Hippocampal formation (tissue), 2 donors: ENCODE results near the gene CAMSAP1.

Source experiments
- DNase-seq, 2 donors: peaks; one replicate each; lab custom pipeline; 2025; lab: John Stamatoyannopoulos, UW

Gene CAMSAP1

DNA sequence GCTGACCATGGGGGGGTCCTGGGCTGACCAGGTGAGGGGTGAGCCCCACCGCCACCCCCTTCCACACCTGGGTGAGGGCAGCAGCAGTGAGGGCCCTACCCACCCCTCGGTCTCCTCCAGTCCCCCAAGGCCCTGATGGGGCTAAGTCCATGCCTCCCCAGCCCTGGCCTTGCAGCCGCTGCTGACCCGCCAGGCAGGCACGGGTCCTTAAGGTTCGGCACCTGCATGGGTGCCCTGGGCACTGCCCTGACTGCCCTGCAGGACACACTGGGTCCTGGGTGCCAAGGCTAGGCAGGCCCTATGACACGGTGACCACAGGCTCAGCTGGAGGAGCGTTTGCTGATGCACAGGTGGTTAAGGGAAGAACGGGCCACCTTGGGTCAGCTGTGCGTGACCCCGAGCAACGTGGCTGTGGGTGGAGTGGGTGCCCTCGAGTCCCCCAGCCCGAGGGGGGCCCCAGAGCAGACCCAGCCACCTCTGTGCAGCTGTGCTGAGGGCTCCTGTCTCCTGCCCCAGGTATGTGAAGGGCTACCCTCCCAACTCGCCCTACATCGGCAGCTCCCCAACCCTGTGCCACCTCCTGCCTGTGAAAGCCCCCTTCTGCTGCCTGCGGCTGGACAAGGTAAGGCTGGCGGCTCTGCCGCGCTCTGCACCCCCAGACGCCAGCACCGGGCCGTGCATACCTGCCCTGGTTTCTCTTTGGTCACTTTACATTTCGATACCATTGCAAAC, 132.4 kb downstream of the CAMSAP1 start:
- DNase-seq = no peak

DNA sequence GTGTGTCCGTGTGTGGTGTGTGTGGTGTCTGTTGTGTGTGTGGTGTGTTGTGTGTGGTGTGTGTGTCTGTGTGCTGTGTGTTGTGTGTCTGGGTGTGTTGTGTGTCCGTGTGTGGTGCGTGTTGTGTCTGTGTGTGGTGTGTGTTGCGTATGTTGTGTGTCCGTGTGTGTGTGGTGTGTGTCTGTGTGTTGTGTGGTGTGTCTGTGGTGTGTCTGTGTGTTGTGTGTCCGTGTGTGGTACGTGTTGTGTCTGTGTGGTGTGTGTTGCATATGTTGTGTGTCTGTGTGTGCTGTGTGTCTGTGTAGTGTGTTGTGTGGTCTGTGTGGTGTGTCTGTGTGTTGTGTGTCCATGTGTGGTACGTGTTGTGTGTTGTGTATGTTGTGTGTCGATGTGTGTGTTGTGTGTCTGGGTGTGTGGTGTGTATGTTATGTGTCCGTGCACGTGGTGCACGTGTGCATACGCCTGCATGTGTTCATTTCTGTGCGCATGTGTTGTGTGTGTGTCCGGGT, 133.1 kb downstream of the CAMSAP1 start:
- no peak for DNase-seq

DNA sequence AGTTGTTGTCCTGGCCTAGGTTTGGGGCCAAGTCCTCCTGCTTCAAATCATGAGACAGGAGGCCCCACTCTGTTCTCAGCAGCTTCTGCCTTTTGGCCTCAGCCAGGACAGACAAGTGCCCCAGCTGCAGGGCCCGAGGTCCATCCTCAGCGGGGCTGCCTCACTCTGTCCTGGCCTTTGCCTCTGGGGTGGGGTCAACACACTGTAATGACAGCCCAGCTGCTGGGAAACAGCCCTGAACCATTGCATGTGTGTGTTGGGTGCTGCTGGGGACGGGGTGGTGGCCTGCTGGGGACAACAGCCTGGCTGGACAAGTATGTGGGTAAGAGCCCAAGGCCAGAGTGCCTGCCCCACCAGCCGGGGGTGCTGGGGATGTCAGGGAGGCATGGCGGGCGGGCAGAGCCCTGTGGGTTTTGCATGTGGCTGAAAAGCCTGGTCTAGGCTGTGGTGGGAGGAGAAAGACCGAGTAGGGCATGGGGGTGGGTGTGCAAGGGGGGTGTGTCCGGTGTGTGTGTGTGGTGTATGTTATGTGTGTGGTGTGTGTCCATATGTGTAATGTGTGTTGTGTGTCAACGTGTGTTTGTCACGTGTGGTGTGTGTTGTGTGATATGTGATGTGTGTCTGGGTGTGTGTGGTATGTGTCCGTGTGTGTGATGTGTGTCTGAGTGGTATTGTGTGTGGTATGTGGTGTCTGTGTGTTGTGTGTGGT, 133.7 kb downstream of the CAMSAP1 start:
- DNase-seq = no peak

DNA sequence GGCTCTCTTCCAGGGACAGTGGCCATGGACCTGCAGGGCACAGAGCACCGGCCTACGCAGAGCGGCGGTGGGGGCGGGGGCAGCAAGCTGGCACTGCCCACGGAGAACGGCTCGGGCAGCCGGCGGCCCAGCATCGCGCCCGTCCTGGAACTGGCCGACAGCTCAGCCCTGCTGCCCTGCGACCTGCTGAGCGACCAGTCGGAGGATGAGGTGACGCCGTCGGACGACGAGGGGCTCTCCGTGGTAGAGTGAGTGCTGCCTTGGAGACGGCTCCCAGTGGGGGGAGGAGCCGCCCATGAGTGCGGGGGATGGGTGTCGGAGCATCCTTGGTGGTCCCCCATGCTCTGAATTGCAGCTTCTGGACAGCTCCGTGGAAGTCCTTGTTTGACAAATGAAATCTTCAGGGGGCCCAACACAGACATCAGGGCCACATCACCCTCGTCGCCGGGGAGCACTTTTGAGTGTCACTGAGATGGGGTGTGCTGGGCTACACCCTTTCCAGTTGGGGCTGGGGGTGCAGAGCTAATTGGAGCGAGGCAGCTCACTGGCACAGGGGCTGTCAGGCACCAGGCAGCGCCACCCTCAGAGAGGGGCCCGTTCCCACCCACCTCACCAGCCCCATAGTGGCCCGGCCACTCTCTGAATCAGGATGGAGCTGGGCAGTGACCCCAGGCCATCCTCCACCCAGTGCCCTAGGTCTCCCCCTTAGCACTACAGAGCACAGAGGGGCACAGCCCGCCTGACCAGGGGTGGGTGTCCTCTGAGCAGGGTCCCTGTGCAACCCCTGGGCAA, 134.4 kb downstream of the CAMSAP1 start:
- DNase-seq = no peak

DNA sequence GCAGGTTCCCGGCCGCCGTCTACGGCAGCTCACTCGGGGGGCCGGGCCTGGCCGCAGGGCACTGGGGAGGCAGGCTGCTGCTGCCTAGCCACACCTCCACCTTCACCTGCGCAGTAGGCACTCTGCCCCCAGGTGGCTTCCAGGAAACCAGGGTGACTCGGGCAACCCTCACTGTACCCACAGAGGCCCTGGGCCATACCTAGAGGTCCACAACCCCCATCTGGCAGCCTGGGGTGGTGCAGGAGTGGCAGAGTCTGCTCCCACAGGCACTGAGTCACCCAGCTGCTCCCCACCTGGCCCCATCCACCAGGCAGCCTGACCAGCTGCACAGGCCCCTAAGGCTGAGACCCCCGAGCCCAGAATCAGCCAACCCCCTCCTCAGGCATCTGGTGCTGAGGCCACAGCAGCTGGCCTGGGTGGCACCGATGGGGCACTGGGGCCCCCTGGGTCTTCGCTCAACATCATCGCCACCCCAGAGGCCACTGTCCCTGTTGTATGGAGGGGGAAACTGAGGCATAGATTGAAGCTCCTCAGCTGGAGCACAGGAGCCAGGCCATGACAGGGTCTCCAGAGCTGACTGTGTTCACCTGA, 135.2 kb downstream of the CAMSAP1 start:
- DNase-seq = no peak

DNA sequence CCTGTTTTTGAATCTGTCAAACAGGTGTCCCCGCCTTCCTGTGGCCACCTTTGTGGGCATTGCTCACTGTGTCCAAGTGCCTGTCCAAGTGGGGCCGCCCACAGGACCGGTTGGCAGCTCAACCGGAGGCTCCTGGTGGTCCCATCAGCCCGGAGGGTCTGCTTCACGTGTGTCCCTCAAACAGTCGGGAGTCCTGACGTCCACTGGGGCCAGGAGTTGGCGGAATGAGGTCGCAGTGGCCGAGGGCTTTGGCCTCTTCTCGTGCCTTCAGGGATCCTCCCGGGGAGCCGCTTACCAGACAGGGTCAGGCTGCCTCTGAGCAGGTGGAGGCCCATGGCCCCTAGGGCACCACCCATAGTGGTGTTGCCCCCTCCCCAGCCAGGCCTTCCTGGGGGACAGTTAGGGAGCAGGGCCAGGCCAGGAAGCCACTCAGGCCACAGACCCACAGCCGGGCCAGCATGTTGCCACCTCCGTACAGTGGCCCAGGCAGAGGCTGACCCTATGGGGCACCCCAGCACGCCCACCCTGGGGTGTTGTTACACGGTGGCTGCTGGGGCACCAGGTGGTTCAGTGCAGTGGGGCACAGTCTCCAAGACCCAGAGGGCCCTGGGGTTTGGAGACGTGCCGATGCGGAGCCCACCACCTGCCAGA, 135.8 kb downstream of the CAMSAP1 start:
- DNase-seq = no peak

DNA sequence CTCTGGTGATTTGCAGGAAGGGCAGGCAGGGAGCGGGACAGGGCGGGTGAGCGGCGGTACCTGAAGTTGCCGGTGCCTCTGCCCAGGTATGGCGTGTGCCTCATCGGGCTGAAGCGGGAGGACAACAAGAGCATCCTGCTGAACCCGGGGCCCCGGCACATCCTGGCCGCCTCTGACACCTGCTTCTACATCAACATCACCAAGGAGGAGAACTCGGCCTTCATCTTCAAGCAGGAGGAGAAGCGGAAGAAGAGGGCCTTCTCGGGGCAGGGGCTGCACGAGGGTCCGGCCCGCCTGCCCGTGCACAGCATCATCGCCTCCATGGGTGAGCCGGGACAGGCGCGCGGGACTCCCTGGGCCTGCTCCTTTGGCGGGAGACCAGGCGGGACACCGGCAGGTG, 136.6 kb downstream of the CAMSAP1 start:
- no peak for DNase-seq

DNA sequence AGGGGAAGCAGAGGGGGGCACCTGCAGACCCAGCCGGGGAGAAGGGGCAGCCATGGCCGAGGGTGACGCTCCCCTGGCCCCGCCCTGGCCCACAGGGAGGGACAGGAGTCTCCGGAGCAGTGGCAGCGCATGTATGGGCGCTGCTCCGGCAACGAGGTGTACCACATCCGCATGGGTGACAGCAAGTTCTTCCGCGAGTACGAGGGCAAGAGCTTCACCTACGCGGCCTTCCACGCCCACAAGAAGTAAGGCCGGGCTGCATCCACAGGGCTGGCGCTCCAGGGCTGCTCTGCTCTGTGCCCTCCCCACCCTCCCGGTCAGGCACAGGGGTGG, 137.2 kb downstream of the CAMSAP1 start:
- no peak for DNase-seq

DNA sequence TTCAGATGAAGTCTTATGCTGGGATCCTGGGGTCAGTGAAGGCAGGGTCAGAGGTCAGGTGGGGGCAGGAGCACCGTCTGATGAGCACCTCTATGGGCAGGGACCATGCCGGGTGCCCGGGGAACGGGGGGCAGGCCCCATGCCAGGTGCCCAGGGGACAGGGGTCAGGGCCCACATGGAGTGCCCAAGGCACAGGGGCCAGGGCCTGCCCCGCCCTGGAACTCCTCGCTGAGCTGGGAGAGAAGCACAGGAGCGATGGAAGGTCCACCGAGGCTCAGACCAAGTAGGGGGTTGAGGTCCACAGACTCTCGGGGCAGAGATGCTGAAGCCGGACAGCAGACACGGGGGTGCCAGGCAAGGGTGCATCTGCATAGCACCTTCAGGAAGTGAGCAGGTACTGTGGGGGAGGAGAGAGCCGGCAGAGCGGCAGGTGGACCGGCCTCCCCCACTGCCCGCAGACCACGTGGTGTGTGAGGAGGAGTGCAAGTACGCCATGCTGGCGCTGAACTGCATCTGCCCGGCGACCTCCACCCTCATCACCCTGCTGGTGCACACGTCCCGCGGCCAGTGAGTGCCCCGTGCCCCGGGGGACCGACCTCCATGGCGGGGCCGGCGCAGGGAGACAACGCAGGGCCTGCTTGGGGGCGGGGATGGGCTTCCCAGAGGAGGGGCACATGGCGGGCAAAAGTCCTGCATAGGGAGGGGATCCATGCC, 137.7 kb downstream of the CAMSAP1 start:
- DNase-seq = no peak

DNA sequence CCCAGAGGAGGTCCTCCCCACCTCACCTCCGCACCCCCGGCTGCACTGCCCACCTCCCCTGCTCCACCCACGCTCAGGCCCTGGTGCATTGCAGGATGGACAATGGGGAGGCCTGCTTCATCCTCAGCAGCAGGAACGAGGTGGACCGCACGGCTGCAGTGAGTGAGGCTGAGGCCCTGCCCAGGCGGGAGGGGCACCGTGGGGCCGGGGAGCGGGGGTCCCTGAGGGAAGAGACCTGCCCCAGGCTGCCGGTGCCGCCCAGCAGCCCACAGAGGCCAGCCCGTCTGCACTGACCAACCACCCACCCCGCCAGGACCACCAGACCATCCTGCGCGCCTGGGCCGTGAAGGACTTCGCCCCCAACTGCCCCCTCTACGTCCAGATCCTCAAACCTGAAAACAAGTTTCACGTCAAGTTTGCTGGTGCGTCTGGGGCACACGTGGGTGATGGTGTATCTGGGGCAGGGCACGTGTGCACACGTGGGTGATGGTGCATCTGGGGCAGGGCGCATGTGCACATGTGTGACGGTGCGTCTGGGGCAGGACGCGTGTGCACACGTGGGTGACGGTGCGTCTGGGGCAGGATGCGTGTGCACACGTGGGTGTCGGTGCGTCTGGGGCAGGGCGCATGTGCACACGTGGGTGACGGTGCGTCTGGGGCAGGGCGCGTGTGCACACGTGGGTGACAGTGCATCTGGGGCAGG, 138.7 kb downstream of the CAMSAP1 start:
- DNase-seq = no peak

DNA sequence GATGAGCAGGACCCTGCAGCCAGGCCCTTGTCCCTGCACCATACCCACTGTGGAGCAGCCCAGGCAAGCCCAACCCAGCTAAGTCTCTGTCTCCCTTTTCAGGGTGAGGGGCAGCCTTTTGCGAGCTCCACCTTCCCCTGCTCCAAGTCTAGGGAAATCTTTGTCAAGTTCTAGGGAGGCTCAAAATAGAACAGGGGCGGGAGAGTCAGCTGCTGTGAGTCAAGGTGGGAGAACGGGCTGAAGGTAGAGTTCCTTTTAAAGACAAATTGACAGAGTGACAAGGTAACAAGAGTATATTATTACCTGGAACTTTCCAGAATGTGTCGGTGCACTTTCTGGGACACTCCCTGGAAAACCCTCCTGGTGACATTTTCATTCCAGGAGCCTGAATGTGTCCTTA, 140.6 kb downstream of the CAMSAP1 start:
- DNase-seq = no peak

DNA sequence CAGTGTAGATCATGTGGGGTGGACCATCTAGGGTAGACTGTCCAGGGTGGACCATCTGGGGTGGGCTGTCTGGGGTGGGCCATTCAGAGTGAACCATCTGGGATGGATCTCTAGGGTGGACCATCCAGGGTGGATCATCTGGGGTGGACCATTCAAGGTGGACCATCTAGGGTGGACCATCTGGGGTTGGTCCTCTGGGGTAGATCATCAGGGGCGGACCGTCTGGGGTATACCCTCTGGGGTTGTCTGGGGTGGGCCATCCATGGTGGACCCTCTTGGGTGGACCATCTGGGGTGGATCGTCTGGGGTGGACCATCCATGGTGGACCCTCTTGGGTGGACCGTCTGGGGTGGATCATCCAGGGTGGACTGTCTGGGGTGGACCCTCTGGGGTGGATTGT, 141.1 kb downstream of the CAMSAP1 start:
- DNase-seq = no peak

DNA sequence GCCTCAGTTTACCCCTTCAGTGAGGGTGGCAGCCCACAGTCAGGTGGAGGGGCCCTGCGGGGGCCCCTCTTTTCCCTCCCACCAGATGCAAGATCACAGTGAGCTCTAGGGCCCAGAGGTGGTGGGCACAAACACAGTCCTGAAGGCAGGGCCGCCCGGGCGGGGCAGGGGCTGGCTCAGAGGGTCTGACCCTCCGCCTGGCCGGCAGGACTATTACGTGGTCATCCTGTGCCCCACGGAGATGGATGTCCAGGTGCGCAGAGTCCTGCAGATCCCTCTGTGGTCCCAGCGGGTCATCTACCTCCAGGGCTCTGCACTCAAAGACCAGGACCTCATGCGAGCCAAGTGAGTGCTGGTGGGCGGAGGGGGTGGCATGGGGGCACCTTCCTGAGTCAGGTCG, 141.9 kb downstream of the CAMSAP1 start:
- no peak for DNase-seq

DNA sequence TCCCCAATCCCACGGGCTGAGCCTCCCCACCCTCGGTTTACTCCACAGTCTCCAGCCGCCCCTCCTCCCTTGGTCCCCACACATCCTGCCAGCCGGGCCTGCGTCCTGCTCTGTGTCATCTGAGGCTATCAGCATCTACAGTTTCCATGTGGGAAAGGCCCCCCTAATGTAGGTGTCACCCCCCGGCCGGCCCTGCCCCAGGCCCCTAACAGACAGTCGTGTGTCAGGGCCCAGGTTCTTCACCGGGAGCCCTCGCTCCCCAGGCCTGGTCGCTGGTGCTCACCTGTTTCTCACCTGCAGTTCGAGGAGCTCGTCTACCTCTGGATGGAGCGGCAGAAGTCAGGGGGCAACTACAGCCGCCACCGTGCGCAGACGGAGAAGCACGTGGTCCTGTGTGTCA, 142.6 kb downstream of the CAMSAP1 start:
- no peak for DNase-seq

DNA sequence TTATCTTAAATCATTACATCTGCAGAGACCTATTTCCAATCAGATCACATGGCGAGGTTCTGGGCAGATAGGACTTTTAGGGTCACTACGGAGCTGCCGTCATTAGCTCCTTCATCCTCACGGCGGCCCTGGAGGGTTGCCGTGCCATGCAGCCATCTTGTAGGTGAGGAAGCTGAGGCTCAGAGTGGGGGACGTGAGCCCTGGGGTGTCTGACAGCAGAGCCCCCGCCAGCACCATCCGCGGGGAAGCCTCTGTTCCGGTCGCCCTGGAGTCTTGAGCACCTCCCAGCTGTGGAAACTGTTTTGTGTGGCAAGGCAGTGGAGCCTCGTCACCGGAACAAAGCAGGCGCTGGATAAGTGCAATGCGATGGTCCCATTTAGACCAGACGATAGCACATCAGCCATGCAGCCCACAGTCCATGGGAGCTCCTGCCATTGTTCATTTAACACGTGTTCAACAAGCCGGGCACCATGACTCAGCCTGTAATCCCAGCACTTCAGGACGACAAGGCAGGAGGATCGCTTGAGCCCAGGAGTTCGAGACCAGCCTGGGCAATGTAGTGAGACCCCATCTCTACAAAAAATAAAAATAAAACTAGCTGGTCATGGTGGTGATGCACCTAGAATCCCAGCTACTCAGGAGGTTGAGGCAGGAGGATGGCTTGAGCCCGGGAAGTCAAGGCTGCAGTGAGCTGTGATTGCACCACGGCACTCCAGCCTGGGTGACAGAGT, 143.5 kb downstream of the CAMSAP1 start:
- DNase-seq = no peak

DNA sequence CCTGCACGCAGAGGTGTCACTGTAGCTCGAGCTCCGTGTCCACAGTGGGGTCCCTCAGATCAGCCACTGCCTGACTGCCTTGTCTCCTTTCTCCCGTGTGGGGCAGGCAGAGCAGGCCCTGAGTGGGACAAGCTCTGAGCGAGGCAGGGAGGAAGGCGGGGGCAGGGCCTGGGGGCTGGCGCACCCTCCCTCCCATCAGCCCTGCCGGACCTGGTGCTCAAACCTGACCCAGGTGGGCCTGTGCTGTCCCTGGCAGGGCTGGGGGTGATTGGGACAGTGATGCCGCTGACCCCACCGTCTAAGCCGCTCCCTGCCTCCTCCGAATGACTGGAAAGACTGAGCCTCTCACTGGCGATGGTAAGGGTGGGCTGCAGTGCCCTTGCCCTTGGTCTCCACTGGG, 144.4 kb downstream of the CAMSAP1 start:
- no peak for DNase-seq

DNA sequence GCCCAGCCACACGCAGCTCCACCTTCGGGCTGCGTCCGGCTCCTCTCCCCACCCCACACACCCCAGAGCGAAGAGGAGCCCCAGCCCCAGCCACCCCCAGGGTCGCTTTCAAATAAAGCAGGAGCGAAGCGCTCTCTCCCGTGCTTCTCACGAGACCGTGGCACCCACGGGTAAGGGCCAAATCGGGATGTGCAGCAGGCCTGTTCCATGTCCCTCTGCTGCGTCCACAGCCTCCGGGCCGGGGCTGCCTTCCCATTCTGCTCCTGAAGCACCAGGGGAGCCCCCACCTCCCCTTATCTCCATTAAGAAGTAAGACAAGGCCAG, 145.5 kb downstream of the CAMSAP1 start:
- DNase-seq = no peak

DNA sequence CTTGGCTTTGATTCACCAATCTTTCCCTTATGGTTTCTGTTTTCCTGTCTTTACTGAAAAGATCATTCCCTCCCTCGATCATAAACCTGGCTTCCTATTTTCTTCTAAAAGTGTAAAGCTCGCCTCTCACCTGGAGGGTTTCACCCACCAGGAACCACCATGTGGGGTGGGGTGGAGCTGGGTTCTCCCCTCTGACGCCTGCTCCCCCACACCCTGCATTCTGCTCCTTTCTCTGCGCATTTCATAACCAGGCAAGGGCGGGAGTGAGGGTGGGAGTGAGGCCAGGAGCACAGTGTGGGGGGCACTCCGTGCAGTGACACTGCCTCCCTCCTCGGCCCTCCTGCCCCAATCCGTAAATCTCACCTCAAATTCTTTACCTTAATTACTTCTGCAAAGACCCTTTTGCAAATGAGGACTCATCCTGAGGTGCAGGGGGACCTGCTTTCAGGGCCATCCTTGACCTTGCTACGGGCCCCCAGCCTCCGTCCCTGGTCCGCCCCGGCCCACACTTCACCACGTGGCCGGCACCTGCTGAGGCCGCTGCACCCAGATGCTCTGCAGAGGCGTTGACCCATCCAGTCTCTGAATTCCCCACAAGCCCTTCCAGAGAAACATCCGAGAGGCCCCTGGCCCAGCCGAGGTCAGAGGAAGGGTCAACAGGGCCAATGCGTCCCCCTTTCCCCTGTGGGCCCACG, 146.0 kb downstream of the CAMSAP1 start:
- no peak for DNase-seq

DNA sequence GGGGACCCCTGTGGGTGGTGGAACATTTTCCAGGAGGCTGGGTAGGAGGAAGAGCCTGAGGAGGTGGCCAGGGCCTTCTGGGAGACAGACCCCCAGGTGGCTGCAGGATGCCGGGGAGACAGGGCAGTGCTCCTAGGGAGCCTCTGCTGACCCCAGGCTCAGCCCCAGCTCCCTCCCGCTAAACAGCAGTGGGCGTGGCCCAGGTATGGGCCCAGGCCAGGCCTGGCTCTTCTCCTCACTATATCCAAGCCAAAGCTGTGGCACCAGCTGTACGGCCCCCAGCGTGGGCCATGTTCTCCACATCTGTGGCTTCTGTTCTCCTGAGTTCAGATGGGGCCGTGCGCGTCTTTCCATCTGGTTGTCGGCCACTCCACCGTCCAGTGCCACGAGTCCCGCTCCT, 146.9 kb downstream of the CAMSAP1 start:
- DNase-seq = no peak
